DMS153 (cell line): ENCODE measurements around the gene PRLH.

Experiments
- DNase-seq: peaks from one replicate; lab custom pipeline; 2025; lab: John Stamatoyannopoulos, UW

PRLH gene

GRCh38 chr2:237565974-237566373, 400 bp upstream of the PRLH start:
- no peak for DNase-seq

- DNase-seq, result no peak
Observed at GRCh38 chr2:237567276-237568029, 1.1 kb downstream of the PRLH start.

GRCh38 chr2:237568121-237568660, 1.8 kb downstream of the PRLH start:
- no peak for DNase-seq

GRCh38 chr2:237569041-237569440, 2.7 kb downstream of the PRLH start:
- DNase-seq, result no peak

GRCh38 chr2:237569896-237570295, 3.5 kb downstream of the PRLH start:
- DNase-seq, result no peak

GRCh38 chr2:237570776-237571335, 4.5 kb downstream of the PRLH start:
- DNase-seq, result no peak

GRCh38 chr2:237571551-237571950, 5.2 kb downstream of the PRLH start:
- DNase-seq, result no peak

GRCh38 chr2:237572021-237572741, 5.8 kb downstream of the PRLH start:
- DNase-seq, result peak; percentile 69

- no peak for DNase-seq
Observed at GRCh38 chr2:237572742-237573101, 6.3 kb downstream of the PRLH start.

GRCh38 chr2:237573721-237574415, 7.5 kb downstream of the PRLH start:
- no peak for DNase-seq

- no peak for DNase-seq
Observed at GRCh38 chr2:237574467-237574866, 8.1 kb downstream of the PRLH start.

GRCh38 chr2:237574894-237575868, 8.8 kb downstream of the PRLH start:
- DNase-seq, result no peak

- DNase-seq, result no peak
Observed at GRCh38 chr2:237575869-237576862, 9.8 kb downstream of the PRLH start.

GRCh38 chr2:237576974-237577373, 10.6 kb downstream of the PRLH start:
- no peak for DNase-seq

GRCh38 chr2:237577458-237577857, 11.1 kb downstream of the PRLH start:
- no peak for DNase-seq

- DNase-seq, result no peak
Observed at GRCh38 chr2:237577956-237578870, 11.8 kb downstream of the PRLH start.

GRCh38 chr2:237581326-237581725, 15.0 kb downstream of the PRLH start:
- DNase-seq, result no peak
